ENCODE results near the gene ADCY5.

GRCh38 chr3:123370819-123371218 is 78.1 kb downstream of the ADCY5 start:
- TF ChIP-seq POLR2AphosphoS5 (IDR thresholded peaks at IDR 0.05; ENCODE audit: low read depth, low read length) (no peak), REST (IDR thresholded peaks at IDR 0.05; ENCODE audit: insufficient read depth in 1 of 2, low read depth in 2 of 2, low read length in 2 of 2) (no peak)

Measured in PFSK-1 (cell line).